MM.1S (cell line): ENCODE results near the gene ASH1L.
"Not testable (repeated sequence)": the region's sequence is repeated elsewhere in the genome, so short reads cannot be mapped to it uniquely, and the experiment has no call there.

Experiments used
- EZH2 ChIP-seq: fragments of 300-600 bp; sonication (generic); optimal IDR thresholded peaks from 2 replicates; pipeline ENCODE3; 2017; ENCODE audit warnings: low read depth, mild to moderate bottlenecking, antibody characterized with exemption, low read length, mixed read lengths
- TF ChIP-seq, protein P1 (sequence below): fragments of 300-600 bp; sonication (generic); IDR thresholded peaks from 2 replicates; pipeline ENCODE4 v1.5.1; 2016; ENCODE audit warnings: antibody characterized with exemption, low read length, mixed read lengths

GRCh38 chr1:155486952-155487351 is 75.7 kb downstream of the ASH1L start:
- not testable (repeated sequence) for TF ChIP-seq EZH2
- TF ChIP-seq, protein P1, sequence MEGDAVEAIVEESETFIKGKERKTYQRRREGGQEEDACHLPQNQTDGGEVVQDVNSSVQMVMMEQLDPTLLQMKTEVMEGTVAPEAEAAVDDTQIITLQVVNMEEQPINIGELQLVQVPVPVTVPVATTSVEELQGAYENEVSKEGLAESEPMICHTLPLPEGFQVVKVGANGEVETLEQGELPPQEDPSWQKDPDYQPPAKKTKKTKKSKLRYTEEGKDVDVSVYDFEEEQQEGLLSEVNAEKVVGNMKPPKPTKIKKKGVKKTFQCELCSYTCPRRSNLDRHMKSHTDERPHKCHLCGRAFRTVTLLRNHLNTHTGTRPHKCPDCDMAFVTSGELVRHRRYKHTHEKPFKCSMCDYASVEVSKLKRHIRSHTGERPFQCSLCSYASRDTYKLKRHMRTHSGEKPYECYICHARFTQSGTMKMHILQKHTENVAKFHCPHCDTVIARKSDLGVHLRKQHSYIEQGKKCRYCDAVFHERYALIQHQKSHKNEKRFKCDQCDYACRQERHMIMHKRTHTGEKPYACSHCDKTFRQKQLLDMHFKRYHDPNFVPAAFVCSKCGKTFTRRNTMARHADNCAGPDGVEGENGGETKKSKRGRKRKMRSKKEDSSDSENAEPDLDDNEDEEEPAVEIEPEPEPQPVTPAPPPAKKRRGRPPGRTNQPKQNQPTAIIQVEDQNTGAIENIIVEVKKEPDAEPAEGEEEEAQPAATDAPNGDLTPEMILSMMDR = not testable (repeated sequence)
